ENCODE measurements around the gene CTAGE15.
"Not testable (repeated sequence)": the region's sequence is repeated elsewhere in the genome, so short reads cannot be mapped to it uniquely, and the experiment has no call there.

The CTAGE15 gene

GRCh38 chr7:143571501-143571900, at the start of gene CTAGE15:
Gene CTAGE15 (plus strand): TSS chr7:143571801. CDS start chr7:143571818, 17 bp downstream.
- not testable (repeated sequence) for DNase-seq (ENCODE audit: low spot score)

GRCh38 chr7:143522309-143522916, 49.2 kb upstream of the CTAGE15 start:
- DNase-seq (ENCODE audit: low spot score) = not testable (repeated sequence)

- DNase-seq (ENCODE audit: low spot score) = not testable (repeated sequence)
Observed at GRCh38 chr7:143531169-143531926, 40.3 kb upstream of the CTAGE15 start.

- not testable (repeated sequence) for DNase-seq (ENCODE audit: low spot score)
Observed at GRCh38 chr7:143531932-143532331, 39.7 kb upstream of the CTAGE15 start.

GRCh38 chr7:143533213-143533839, 38.3 kb upstream of the CTAGE15 start:
- DNase-seq (ENCODE audit: low spot score) = not testable (repeated sequence)

GRCh38 chr7:143536443-143536842, 35.2 kb upstream of the CTAGE15 start:
- DNase-seq (ENCODE audit: low spot score) = not testable (repeated sequence)

- not testable (repeated sequence) for DNase-seq (ENCODE audit: low spot score)
Observed at GRCh38 chr7:143543288-143544038, 28.1 kb upstream of the CTAGE15 start.

GRCh38 chr7:143555968-143556367, 15.6 kb upstream of the CTAGE15 start:
- not testable (repeated sequence) for DNase-seq (ENCODE audit: low spot score)

- not testable (repeated sequence) for DNase-seq (ENCODE audit: low spot score)
Observed at GRCh38 chr7:143563306-143563705, 8.3 kb upstream of the CTAGE15 start.

GRCh38 chr7:143566001-143566400, 5.6 kb upstream of the CTAGE15 start:
- DNase-seq (ENCODE audit: low spot score) = not testable (repeated sequence)

GRCh38 chr7:143588183-143588582, 16.6 kb downstream of the CTAGE15 start:
- DNase-seq (ENCODE audit: low spot score) = not testable (repeated sequence)

- DNase-seq (ENCODE audit: low spot score) = not testable (repeated sequence)
Observed at GRCh38 chr7:143589897-143590296, 18.3 kb downstream of the CTAGE15 start.

GRCh38 chr7:143598086-143598485, 26.5 kb downstream of the CTAGE15 start:
- not testable (repeated sequence) for DNase-seq (ENCODE audit: low spot score)

GRCh38 chr7:143603549-143603948, 31.9 kb downstream of the CTAGE15 start:
- DNase-seq (ENCODE audit: low spot score) = not testable (repeated sequence)

- DNase-seq (ENCODE audit: low spot score) = not testable (repeated sequence)
Observed at GRCh38 chr7:143606088-143606487, 34.5 kb downstream of the CTAGE15 start.

- not testable (repeated sequence) for DNase-seq (ENCODE audit: low spot score)
Observed at GRCh38 chr7:143615545-143615944, 43.9 kb downstream of the CTAGE15 start.

- DNase-seq (ENCODE audit: low spot score) = not testable (repeated sequence)
Observed at GRCh38 chr7:143617204-143617603, 45.6 kb downstream of the CTAGE15 start.

GRCh38 chr7:143620058-143620457, 48.5 kb downstream of the CTAGE15 start:
- DNase-seq (ENCODE audit: low spot score) = not testable (repeated sequence)

- DNase-seq (ENCODE audit: low spot score) = not testable (repeated sequence)
Observed at GRCh38 chr7:143620646-143621045, 49.0 kb downstream of the CTAGE15 start, which contains the start of gene TCAF2. Gene TCAF2 (plus strand): TSS chr7:143620974.

- DNase-seq (ENCODE audit: low spot score) = not testable (repeated sequence)
Observed at GRCh38 chr7:143621175-143621574, 49.6 kb downstream of the CTAGE15 start.

- DNase-seq (ENCODE audit: low spot score) = not testable (repeated sequence)
Observed at GRCh38 chr7:143622130-143622529, 50.5 kb downstream of the CTAGE15 start.
